CD14-positive monocyte (primary cell): ENCODE measurements around the gene HES2. TPM values are rescaled to one million over a fixed set of nuclear protein-coding genes. Genes with fewer than 3 reads are reported as not detected.
"Not testable (repeated sequence)": the region's sequence is repeated elsewhere in the genome, so short reads cannot be mapped to it uniquely, and the experiment has no call there.

Experiments
- DNase-seq, 3 donors: peaks; one replicate each; pipeline ENCODE4 v3.0.0-alpha.2; 2011 to 2022
- H2AFZ ChIP-seq: 2 replicates; pipeline ENCODE4 v1.6.0; 2012; ENCODE audit warnings: mild to moderate bottlenecking, low read depth, low read length, inconsistent platforms; ENCODE audit not compliant: insufficient read depth, poor library complexity, severe bottlenecking
- H3K27ac ChIP-seq, 2 donors: 1 replicate in 1 of 2; 2 replicates in 1 of 2; pipeline ENCODE4 v1.5.1; 2012 to 2013; ENCODE audit warnings: low read length in 2 of 2, control low read depth in 1 of 2, inconsistent platforms in 1 of 2, low read depth in 1 of 2, mild to moderate bottlenecking in 1 of 2
- H3K27me3 ChIP-seq, 2 donors: one replicate each; pipeline versions ENCODE4 v1.6.0 to v1.6.1; 2011 to 2013; ENCODE audit warnings: low read length in 2 of 2; ENCODE audit not compliant: control insufficient read depth in 2 of 2, insufficient read depth in 2 of 2
- H3K36me3 ChIP-seq, 2 donors: replicated peaks in 1 of 2; 1 replicate in 1 of 2; 2 replicates in 1 of 2; pipeline versions ENCODE4 v1.5.1 to v1.6.1; 2012 to 2013; ENCODE audit warnings: low read length in 2 of 2, control low read depth in 1 of 2, inconsistent platforms in 1 of 2, mild to moderate bottlenecking in 1 of 2; ENCODE audit not compliant: insufficient read depth in 2 of 2, control insufficient read depth in 1 of 2
- H3K4me1 ChIP-seq, 2 donors: 1 replicate in 1 of 2; 2 replicates in 1 of 2; pipeline versions ENCODE4 v1.5.1 to v1.6.1; 2012 to 2013; ENCODE audit warnings: low read length in 2 of 2, control low read depth in 1 of 2, inconsistent platforms in 1 of 2, mild to moderate bottlenecking in 1 of 2, moderate library complexity in 1 of 2; ENCODE audit not compliant: insufficient read depth in 2 of 2, control insufficient read depth in 1 of 2
- H3K4me2 ChIP-seq: replicated peaks from 2 replicates; pipeline ENCODE3; 2012; ENCODE audit warnings: low read length, moderate library complexity, mild to moderate bottlenecking; ENCODE audit not compliant: poor library complexity, severe bottlenecking; ENCODE audit errors: extremely low read depth
- H3K4me3 ChIP-seq, 3 experiments: fragments of 200-600 bp in 1 of 3; sonication (generic) in 1 of 3; replicated peaks in 1 of 3; 1 replicate in 2 of 3; 2 replicates in 1 of 3; pipeline ENCODE4 v1.5.1; 2011 to 2013; ENCODE audit warnings: low read length in 3 of 3, mild to moderate bottlenecking in 3 of 3, control low read depth in 2 of 3, low read depth in 2 of 3, inconsistent platforms in 1 of 3, moderate library complexity in 1 of 3
- H3K79me2 ChIP-seq: 2 replicates; pipeline ENCODE4 v1.6.0; 2012; ENCODE audit warnings: mild to moderate bottlenecking, control low read depth, inconsistent platforms, low read length, moderate library complexity; ENCODE audit not compliant: insufficient read depth
- H3K9ac ChIP-seq: 2 replicates; pipeline ENCODE4 v1.6.0; 2017; ENCODE audit warnings: low read length, mild to moderate bottlenecking; ENCODE audit not compliant: insufficient read depth, poor library complexity, severe bottlenecking
- H3K9me3 ChIP-seq, 2 donors: replicated peaks in 1 of 2; 1 replicate in 1 of 2; 2 replicates in 1 of 2; pipeline versions ENCODE4 v1.5.1 to v1.6.1; 2012 to 2013; ENCODE audit warnings: low read length in 2 of 2, control low read depth in 1 of 2; ENCODE audit not compliant: control insufficient read depth in 1 of 2, insufficient read depth in 1 of 2
- H4K20me1 ChIP-seq: 2 replicates; pipeline ENCODE4 v1.6.0; 2012; ENCODE audit warnings: mild to moderate bottlenecking, low read length, control low read depth, moderate library complexity; ENCODE audit not compliant: insufficient read depth
- H3K27ac Mint-ChIP-seq, 7 donors: one replicate each; pipeline ENCODE4 v1.8.0; 2020; ENCODE audit warnings: mild to moderate bottlenecking in 7 of 7, mixed read lengths in 7 of 7, moderate library complexity in 6 of 7, inconsistent platforms in 2 of 7
- H3K27me3 Mint-ChIP-seq, 3 donors: one replicate each; pipeline ENCODE4 v1.8.0; 2021 to 2022; ENCODE audit warnings: low read depth in 3 of 3, mild to moderate bottlenecking in 3 of 3, mixed read lengths in 3 of 3, moderate library complexity in 3 of 3, inconsistent platforms in 1 of 3
- H3K36me3 Mint-ChIP-seq, 2 donors: one replicate each; pipeline ENCODE4 v1.8.0; 2020; ENCODE audit warnings: mixed read lengths in 2 of 2, inconsistent platforms in 1 of 2, mild to moderate bottlenecking in 1 of 2
- H3K4me1 Mint-ChIP-seq: one replicate; pipeline ENCODE4 v1.8.0; 2020; ENCODE audit warnings: mild to moderate bottlenecking, mixed read lengths
- H3K4me3 Mint-ChIP-seq, 2 donors: one replicate each; pipeline ENCODE4 v1.8.0; 2020; ENCODE audit warnings: mild to moderate bottlenecking in 2 of 2, mixed read lengths in 2 of 2, moderate library complexity in 1 of 2
- H3K9me3 Mint-ChIP-seq, 7 donors: one replicate each; pipeline ENCODE4 v1.8.0; 2020 to 2022; ENCODE audit warnings: mixed read lengths in 7 of 7, mild to moderate bottlenecking in 6 of 7, moderate library complexity in 6 of 7, inconsistent platforms in 2 of 7
- CTCF ChIP-seq: fragments of 200-600 bp; IDR thresholded peaks from one replicate; pipeline ENCODE4 v1.8.0; 2022; ENCODE audit warnings: antibody characterized with exemption, mild to moderate bottlenecking
- WGBS: methylation state at CpG from one replicate; pipeline ENCODE4 v1.1.5; 2013; ENCODE audit warnings: missing lambda C conversion rate; ENCODE audit not compliant: insufficient coverage; 5-methylcytosine and 5-hydroxymethylcytosine counted together
- intact Hi-C, 2 donors: fragments of 100-400 bp; cut with micrococcal nuclease; formaldehyde crosslinking; loops; one replicate each; pipeline versions ENCODE4 v1.15.0 to v1.15.1; 2023
- polyA plus RNA-seq, 3 donors: library from polyadenylated mRNA; depleted of rRNA in 1 of 3; unstranded in 2 of 3; stranded (reverse) in 1 of 3; fragments of 300-500 nt in 2 of 3; fragments of >200 nt in 1 of 3; fragmentation: Illumina TruSeq in 2 of 3; gene quantifications; 1 replicate in 2 of 3; 2 replicates in 1 of 3; pipeline ENCODE4 v1.2.3, GENCODE V29; 2012 to 2021

Gene HES2
- polyA plus RNA-seq, 3 donors, result not detected

GRCh38 chr1:6436277-6436676 is 16.6 kb upstream of the HES2 start:
- H4K20me1 ChIP-seq, H3K9me3 Mint-ChIP-seq, H3K27ac Mint-ChIP-seq, H3K4me3 ChIP-seq, H3K4me3 Mint-ChIP-seq, H2AFZ ChIP-seq, H3K4me2 ChIP-seq, H3K79me2 ChIP-seq, H3K27ac ChIP-seq, H3K4me1 ChIP-seq, DNase-seq, H3K36me3 Mint-ChIP-seq, H3K36me3 ChIP-seq, H3K9me3 ChIP-seq, H3K4me1 Mint-ChIP-seq, intact Hi-C loops, H3K9ac ChIP-seq: not testable (repeated sequence)
- peaks cover 6 to 20% of the 10 kb centered on the region in 2 donors for H3K27me3 ChIP-seq
- no CpG with 5 or more reads among the region's 3 CpGs for WGBS
- peaks cover 21 to 46% (median 22%) of the 10 kb centered on the region in 3 donors for H3K27me3 Mint-ChIP-seq

- H3K4me1 ChIP-seq, result peaks cover 0 to 4% of the 10 kb centered on the region in 2 donors
- no peak overlapping the region for H2AFZ ChIP-seq
- no peaks in the 10 kb centered on the region for H3K36me3 Mint-ChIP-seq
- H3K9me3 Mint-ChIP-seq, result peaks cover 0 to 5% (median 0%) of the 10 kb centered on the region in 7 donors
- 100% methylated on average over 1 of the region's 3 CpGs for WGBS
- H3K27me3 ChIP-seq, result peaks cover 2 to 15% of the 10 kb centered on the region in 2 donors
- peaks cover 3% of the 10 kb centered on the region for H3K4me1 Mint-ChIP-seq
- H3K4me3 ChIP-seq, result no peak overlapping the region
- DNase-seq, result no peak
- H4K20me1 ChIP-seq, result no peaks in the 10 kb centered on the region
- H3K4me2 ChIP-seq, result no peak overlapping the region
- H3K4me3 Mint-ChIP-seq, result no peak overlapping the region
- no peaks in the 10 kb centered on the region for H3K79me2 ChIP-seq
- H3K27me3 Mint-ChIP-seq, result peaks cover 21 to 46% (median 21%) of the 10 kb centered on the region in 3 donors
- TF ChIP-seq CTCF, result no peak
- no peak overlapping the region for H3K27ac Mint-ChIP-seq
- no peaks in the 10 kb centered on the region for H3K9me3 ChIP-seq
- H3K36me3 ChIP-seq, result no peaks in the 10 kb centered on the region
- intact Hi-C loops, result no loop called here
- H3K9ac ChIP-seq, result no peak overlapping the region
- H3K27ac ChIP-seq, result no peak overlapping the region
Measured at GRCh38 chr1:6435547-6435946, 15.8 kb upstream of the HES2 start.
